GM12878 (cell line): ENCODE data around the gene ZNF341. TPM values are rescaled to one million over a fixed set of nuclear protein-coding genes. Genes with fewer than 3 reads are reported as not detected.

ENCODE experiments used
- ATF2 ChIP-seq: IDR thresholded peaks from 2 replicates; pipeline ENCODE4 v1.6.1; 2012; ENCODE audit warnings: low read length, inconsistent platforms
- ATF7 ChIP-seq: fragments of 450-650 bp; IDR thresholded peaks from 2 replicates; pipeline ENCODE4 v1.6.1; 2016; ENCODE audit warnings: low read depth, mild to moderate bottlenecking
- BACH1 ChIP-seq: fragments of 450-650 bp; IDR thresholded peaks from 2 replicates; pipeline ENCODE4 v1.6.1; 2017; ENCODE audit warnings: mild to moderate bottlenecking, borderline replicate concordance
- BCL11A ChIP-seq: IDR thresholded peaks from 2 replicates; pipeline ENCODE4 v1.6.1; 2011; ENCODE audit warnings: low read depth, low read length
- E2F8 ChIP-seq: fragments of 450-650 bp; IDR thresholded peaks from 2 replicates; pipeline ENCODE4 v1.6.1; 2018; ENCODE audit warnings: mild to moderate bottlenecking, low read depth, moderate library complexity; ENCODE audit not compliant: partially characterized antibody
- EED ChIP-seq: sonication (generic); IDR thresholded peaks from 2 replicates; pipeline ENCODE4 v1.6.1; 2016; ENCODE audit warnings: antibody characterized with exemption, low read depth
- EGR1 ChIP-seq, 2 experiments: IDR thresholded peaks; 1 replicate in 1 of 2; 2 replicates in 1 of 2; pipeline ENCODE4 v1.6.1; 2011 to 2012; ENCODE audit warnings: low read depth in 2 of 2, low read length in 2 of 2, borderline replicate concordance in 1 of 2, mild to moderate bottlenecking in 1 of 2, moderate library complexity in 1 of 2
- EP300 ChIP-seq, 2 experiments: fragments of 150-350 bp in 1 of 2; IDR thresholded peaks; 2 replicates each; pipeline ENCODE4 v1.6.1; 2011 to 2012; ENCODE audit warnings: low read depth in 2 of 2, low read length in 2 of 2, borderline replicate concordance in 1 of 2, improper control_type of control experiment in 1 of 2, inconsistent platforms in 1 of 2; ENCODE audit not compliant: control insufficient read depth in 1 of 2
- FOXK2 ChIP-seq: fragments of 450-650 bp; IDR thresholded peaks from 2 replicates; pipeline ENCODE4 v1.6.1; 2017; ENCODE audit warnings: mild to moderate bottlenecking, moderate library complexity
- FOXM1 ChIP-seq: IDR thresholded peaks from 2 replicates; pipeline ENCODE4 v1.6.1; 2012; ENCODE audit warnings: low read depth, mild to moderate bottlenecking, inconsistent platforms, low read length, moderate library complexity
- KDM1A ChIP-seq: fragments of 200-600 bp; sonication (generic); IDR thresholded peaks from 2 replicates; pipeline ENCODE4 v1.6.1; 2016; ENCODE audit warnings: borderline replicate concordance
- NBN ChIP-seq: fragments of 450-650 bp; IDR thresholded peaks from 2 replicates; pipeline ENCODE4 v1.6.1; 2016
- NKRF ChIP-seq: fragments of 450-650 bp; conservative IDR thresholded peaks from 2 replicates; pipeline ENCODE4 v1.6.1; 2017; ENCODE audit warnings: mild to moderate bottlenecking, moderate library complexity
- RAD21 ChIP-seq: IDR thresholded peaks from 2 replicates; pipeline ENCODE4 v1.6.1; 2011; ENCODE audit warnings: mild to moderate bottlenecking, low read depth, low read length, moderate library complexity; ENCODE audit not compliant: insufficient read depth
- RCOR1 ChIP-seq: conservative IDR thresholded peaks from 2 replicates; pipeline ENCODE4 v1.6.1; 2012; ENCODE audit warnings: low read depth, low read length, improper control_type of control experiment
- SUPT20H ChIP-seq: IDR thresholded peaks from 2 replicates; pipeline ENCODE4 v1.6.1; 2011; ENCODE audit warnings: low read depth, mild to moderate bottlenecking, low read length, moderate library complexity, borderline replicate concordance; ENCODE audit not compliant: control insufficient read depth
- TCF7 ChIP-seq: IDR thresholded peaks from 2 replicates; pipeline ENCODE4 v1.6.1; 2014; ENCODE audit warnings: antibody characterized with exemption, borderline replicate concordance
- ZNF217 ChIP-seq: fragments of 450-650 bp; IDR thresholded peaks from 2 replicates; pipeline ENCODE4 v1.6.1; 2017; ENCODE audit warnings: antibody characterized with exemption, mild to moderate bottlenecking
- ZNF384 ChIP-seq: IDR thresholded peaks from 2 replicates; pipeline ENCODE4 v1.6.1; 2012; ENCODE audit warnings: low read depth, mild to moderate bottlenecking, low read length, improper control_type of control experiment, borderline replicate concordance
- polyA plus RNA-seq, 11 experiments: library from polyadenylated mRNA; depleted of rRNA in 4 of 11; unstranded in 6 of 11; stranded (reverse) in 5 of 11; fragments of >200 nt; fragmentation: Nextera tagmentation in 4 of 11; fragmentation: Illumina TruSeq in 1 of 11; extraction: Ambion mirVana in 4 of 11; extraction: Trizol in 1 of 11; gene quantifications; 1 replicate in 1 of 11; 2 replicates in 10 of 11; pipeline versions ENCODE4 v1.2.1 to v1.2.3, GENCODE V29; 2011 to 2016; ENCODE audit warnings: inconsistent platforms in 2 of 11, missing spikeins in 2 of 11, low read depth in 1 of 11
- total RNA-seq, 4 experiments: library from RNA; depleted of rRNA in 3 of 4; stranded (reverse); fragments of >200 nt in 3 of 4; fragmentation: Illumina TruSeq in 1 of 4; extraction: Trizol in 1 of 4; gene quantifications; 2 replicates each; pipeline versions ENCODE4 v1.2.1 to v1.2.3, GENCODE V29; 2013 to 2021
- TF ChIP-seq, protein P1 (sequence below): fragments of 450-650 bp; IDR thresholded peaks from 2 replicates; pipeline ENCODE4 v1.6.1; 2018; ENCODE audit warnings: borderline replicate concordance, mild to moderate bottlenecking; ENCODE audit not compliant: partially characterized antibody

ZNF341 gene
- total and polyA plus RNA-seq, 10 of the 15 experiments (the other 5 are each of a cell fraction or from before 2014, with no cell fraction given) = 0.18 to 5.0 (median 2.6) TPM

DNA sequence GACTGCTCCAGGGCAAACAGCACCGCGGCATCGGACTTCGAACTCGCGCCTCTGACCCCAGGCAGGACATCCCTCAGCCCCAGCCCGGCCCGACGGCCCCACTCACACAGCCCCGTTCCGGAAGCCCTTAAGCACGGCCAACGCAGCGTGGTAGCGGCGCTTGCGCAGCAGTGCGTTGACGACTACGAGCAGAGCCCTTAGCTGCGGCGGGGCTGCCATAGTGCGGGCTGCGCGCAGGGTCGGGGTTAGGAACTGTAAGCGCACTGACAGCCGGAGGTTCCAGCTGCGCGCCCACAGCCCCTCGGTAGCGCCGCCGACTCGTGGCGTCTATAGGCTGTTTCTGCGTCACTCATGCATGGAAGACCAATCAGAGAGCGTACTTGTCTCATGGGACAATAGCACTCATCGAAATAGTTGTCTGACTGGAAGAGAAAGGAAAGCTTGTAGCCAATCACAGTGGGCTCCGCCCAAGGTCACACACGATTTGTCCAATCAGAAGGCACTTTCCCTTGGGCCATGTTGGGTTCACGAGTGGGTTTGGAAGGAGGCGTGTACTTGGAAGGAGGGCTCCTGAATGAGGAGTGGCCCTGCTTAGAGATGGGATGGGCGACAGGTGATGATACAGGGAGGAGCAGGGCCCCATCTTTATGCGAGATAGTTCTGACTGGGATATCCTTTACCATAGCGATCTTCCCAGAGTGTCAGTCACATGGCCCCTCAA lies 11.6 kb upstream of the ZNF341 start, which contains the start of gene PXMP4 (continued):
- TF ChIP-seq E2F8 (no peak), RAD21 (no peak), SUPT20H (no peak), BACH1 (no peak), FOXK2 (peak; percentile 56; the same call in 1 of the 2 replicates), RCOR1 (no peak), NBN (no peak; the same call in none of the 2 replicates), ATF2 (no peak), EED (no peak), EGR1 (IDR thresholded peaks at IDR 0.05; ENCODE audit: borderline replicate concordance in 1 of 2, low read depth in 2 of 2, low read length in 2 of 2) (no peak), NKRF (peak; percentile 85), KDM1A (no peak), BCL11A (no peak), EP300 (IDR thresholded peaks at IDR 0.05; ENCODE audit: borderline replicate concordance in 1 of 2, control insufficient read depth in 1 of 2, low read depth in 2 of 2, low read length in 2 of 2) (no peak), ZNF217 (no peak), TCF7 (no peak), FOXM1 (no peak), ATF7 (no peak; the same call in 1 of the 2 replicates), ZNF384 (no peak)
- TF ChIP-seq, protein P1, sequence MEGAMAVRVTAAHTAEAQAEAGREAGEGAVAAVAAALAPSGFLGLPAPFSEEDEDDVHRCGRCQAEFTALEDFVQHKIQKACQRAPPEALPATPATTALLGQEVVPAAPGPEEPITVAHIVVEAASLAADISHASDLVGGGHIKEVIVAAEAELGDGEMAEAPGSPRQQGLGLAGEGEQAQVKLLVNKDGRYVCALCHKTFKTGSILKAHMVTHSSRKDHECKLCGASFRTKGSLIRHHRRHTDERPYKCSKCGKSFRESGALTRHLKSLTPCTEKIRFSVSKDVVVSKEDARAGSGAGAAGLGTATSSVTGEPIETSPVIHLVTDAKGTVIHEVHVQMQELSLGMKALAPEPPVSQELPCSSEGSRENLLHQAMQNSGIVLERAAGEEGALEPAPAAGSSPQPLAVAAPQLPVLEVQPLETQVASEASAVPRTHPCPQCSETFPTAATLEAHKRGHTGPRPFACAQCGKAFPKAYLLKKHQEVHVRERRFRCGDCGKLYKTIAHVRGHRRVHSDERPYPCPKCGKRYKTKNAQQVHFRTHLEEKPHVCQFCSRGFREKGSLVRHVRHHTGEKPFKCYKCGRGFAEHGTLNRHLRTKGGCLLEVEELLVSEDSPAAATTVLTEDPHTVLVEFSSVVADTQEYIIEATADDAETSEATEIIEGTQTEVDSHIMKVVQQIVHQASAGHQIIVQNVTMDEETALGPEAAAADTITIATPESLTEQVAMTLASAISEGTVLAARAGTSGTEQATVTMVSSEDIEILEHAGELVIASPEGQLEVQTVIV = no peak
